ENCODE measurements around the gene SEMA6B. TPM values are rescaled to one million over a fixed set of nuclear protein-coding genes. Genes with fewer than 3 reads are reported as not detected.

SEMA6B gene
- total and polyA plus RNA-seq, 10 donors, result 5.5 to 85.0 (median 46.5) TPM

GRCh38 chr19:4523306-4524110 is 36.0 kb downstream of the SEMA6B start:
- Histone ChIP-seq H3K36me3 (no peaks in the 10 kb centered on the region), H3K4me3 (no peak overlapping the region), H3K27ac (no peak overlapping the region), H3K9me3 (no peaks in the 10 kb centered on the region), H3K27me3 (replicated peaks in 1 of 7) (peaks cover 0 to 34% (median 0%) of the 10 kb centered on the region in 7 donors), H3K4me1 (peaks cover 0 to 14% (median 2%) of the 10 kb centered on the region in 6 donors)
- whole genome bisulfite sequencing, 5 donors, result 64 to 80% (median 71%) methylated on average over 31 to 53 of the region's 53 CpGs
- TF ChIP-seq POLR2AphosphoS5 (IDR thresholded peaks at IDR 0.05) (peak in 2 of 3 donors; percentile 17 to 35), POLR2A (IDR thresholded peaks at IDR 0.05) (no peak), CTCF (IDR thresholded peaks at IDR 0.05 in 8 of 11, conservative IDR thresholded peaks at IDR 0.05 in 3 of 11) (peak in 10 of 11 experiments; percentile 22 to 77 (median 52))
- DNase-seq, result peak; percentile 88
- intact Hi-C loops (cut with DNase I; ENCODE audit: low total_unique reads), result loop anchor here (10.0 kb wide), 1 partner anchor 259 kb away; no protein-coding TSS in a partner anchor

- Histone ChIP-seq H3K4me1 (peaks cover 0 to 14% (median 2%) of the 10 kb centered on the region in 6 donors), H3K27me3 (replicated peaks in 1 of 7) (peaks cover 0 to 45% (median 0%) of the 10 kb centered on the region in 7 donors), H3K27ac (no peak overlapping the region), H3K4me3 (no peak overlapping the region), H3K36me3 (no peaks in the 10 kb centered on the region), H3K9me3 (no peaks in the 10 kb centered on the region)
- no peak for DNase-seq
- WGBS, 5 donors, result 88 to 94% (median 89%) methylated on average over 12 to 15 of the region's 15 CpGs
- TF ChIP-seq POLR2AphosphoS5 (IDR thresholded peaks at IDR 0.05) (no peak), POLR2A (IDR thresholded peaks at IDR 0.05) (no peak), CTCF (IDR thresholded peaks at IDR 0.05 in 8 of 11, conservative IDR thresholded peaks at IDR 0.05 in 3 of 11) (no peak)
- intact Hi-C loops (cut with DNase I; ENCODE audit: low total_unique reads), result loop anchor here (10.0 kb wide), 1 partner anchor 258 kb away; no protein-coding TSS in a partner anchor
These were observed 37.0 kb downstream of the SEMA6B start for GRCh38 chr19:4522291-4523002.

GRCh38 chr19:4521888-4522242 is 37.6 kb downstream of the SEMA6B start:
- intact Hi-C loops (cut with DNase I; ENCODE audit: low total_unique reads), result loop anchor here (10.0 kb wide), 1 partner anchor 257 kb away; no protein-coding TSS in a partner anchor
- Histone ChIP-seq H3K9me3 (no peaks in the 10 kb centered on the region), H3K27ac (no peak overlapping the region), H3K36me3 (no peaks in the 10 kb centered on the region), H3K4me3 (no peak overlapping the region), H3K27me3 (replicated peaks in 1 of 7) (peaks cover 0 to 51% (median 0%) of the 10 kb centered on the region in 7 donors), H3K4me1 (peaks cover 0 to 14% (median 2%) of the 10 kb centered on the region in 6 donors)
- TF ChIP-seq CTCF (IDR thresholded peaks at IDR 0.05 in 8 of 11, conservative IDR thresholded peaks at IDR 0.05 in 3 of 11) (no peak), POLR2AphosphoS5 (IDR thresholded peaks at IDR 0.05) (no peak), POLR2A (IDR thresholded peaks at IDR 0.05) (no peak)
- WGBS, 5 donors, result 68 to 92% (median 83%) methylated on average over 5 of the region's 5 CpGs
- no peak for DNase-seq

All from spleen (tissue), 11 donors.